Activated CD8-positive, alpha-beta memory T cell treated with anti-CD3 and anti-CD28 coated beads, Interleukin-2, amount 50 U/mL, for 1 hour (primary cell): ENCODE measurements around the gene NLRC5.
"Not testable (repeated sequence)": the region's sequence is repeated elsewhere in the genome, so short reads cannot be mapped to it uniquely, and the experiment has no call there.

ENCODE experiments used
- DNase-seq: peaks from one replicate; pipeline ENCODE4 v3.0.0-alpha.2; 2020; ENCODE audit errors: extremely low read depth

NLRC5 gene

GRCh38 chr16:56964243-56965148, 24.9 kb upstream of the NLRC5 start:
- peak; percentile 86 for DNase-seq

DNA sequence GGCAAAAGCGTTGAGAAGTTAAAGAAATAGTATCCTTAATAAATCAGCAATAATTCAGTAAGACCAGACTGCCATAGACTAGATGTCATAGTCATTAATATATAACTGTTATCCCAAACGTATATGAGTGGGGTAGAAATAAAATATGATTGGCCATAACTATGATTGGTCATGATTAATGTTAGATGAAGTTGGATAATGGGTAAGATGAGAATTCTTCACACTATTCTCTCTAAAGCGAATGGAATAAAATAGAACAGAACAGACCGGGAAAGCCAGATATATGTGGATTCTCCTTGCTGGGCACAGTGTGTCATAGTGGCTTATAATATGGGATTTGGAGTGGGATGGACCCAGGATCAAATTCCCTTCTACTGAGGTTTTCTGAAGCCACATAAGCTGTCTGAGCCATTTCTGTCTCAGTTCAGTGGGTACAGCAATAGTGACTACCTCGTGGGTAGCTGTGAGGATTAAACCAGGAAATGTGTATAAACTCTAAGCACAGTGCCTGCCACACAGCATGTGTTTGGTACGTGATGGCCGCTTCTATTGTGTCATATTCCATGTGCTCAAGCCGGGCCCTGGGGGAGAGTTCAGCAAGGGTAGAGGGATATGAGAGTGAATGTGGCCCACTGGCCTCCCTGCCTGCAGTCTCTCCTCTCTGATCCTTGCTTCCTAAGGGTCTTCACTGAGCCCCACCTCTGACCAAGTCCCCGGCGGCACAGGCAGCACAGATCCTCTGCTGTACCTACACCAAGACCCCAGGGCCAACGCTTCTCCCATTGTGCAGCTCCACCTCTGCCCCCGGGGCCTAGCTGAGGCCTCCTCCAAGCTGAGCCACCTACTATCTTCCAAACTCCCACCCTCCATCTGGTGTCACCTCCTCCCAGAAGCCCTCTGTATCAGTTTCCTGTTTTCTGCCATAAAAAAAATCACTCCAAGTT, 23.9 kb upstream of the NLRC5 start:
- no peak for DNase-seq

DNA sequence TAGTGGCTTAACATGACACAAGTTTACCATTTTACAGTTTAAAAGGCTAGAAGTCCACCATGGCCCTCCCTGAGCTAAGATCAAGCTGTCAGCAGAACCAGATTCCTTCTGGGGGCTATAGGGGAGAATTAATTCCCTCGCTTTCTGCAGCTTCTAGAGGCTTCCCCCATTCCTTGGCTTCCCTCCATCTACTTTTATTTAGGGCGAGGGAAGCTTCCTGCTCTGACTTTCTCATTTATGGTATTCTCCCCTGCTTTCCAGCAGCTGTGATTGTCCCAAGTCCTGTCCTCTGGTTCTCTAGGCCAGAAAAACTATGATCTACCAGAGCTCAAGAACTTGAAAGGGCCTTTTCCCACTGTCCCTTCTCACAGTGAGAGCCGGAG, 23.3 kb upstream of the NLRC5 start:
- DNase-seq = no peak

- no peak for DNase-seq
These were observed 21.6 kb upstream of the NLRC5 start for GRCh38 chr16:56967733-56968132.

DNA sequence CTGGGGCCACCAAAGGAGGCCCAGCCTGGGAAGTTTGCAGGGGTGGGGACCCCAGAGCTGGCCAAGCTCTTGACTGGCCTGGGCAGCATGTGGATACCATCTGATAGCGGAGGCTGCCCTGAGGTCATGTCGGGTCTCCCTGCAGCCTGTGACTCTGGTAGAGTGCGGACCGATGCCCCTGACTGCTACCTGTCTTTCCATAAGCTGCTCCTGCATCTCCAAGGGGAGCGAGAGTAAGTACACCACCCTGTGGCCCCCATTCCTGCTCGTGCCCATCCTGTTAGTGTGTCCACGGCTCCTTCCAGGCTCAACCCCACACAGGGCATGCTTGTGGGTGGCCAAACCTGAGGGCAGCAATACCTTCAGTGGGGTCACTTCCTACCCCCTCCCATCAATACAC, 19.6 kb upstream of the NLRC5 start:
- no peak for DNase-seq

DNA sequence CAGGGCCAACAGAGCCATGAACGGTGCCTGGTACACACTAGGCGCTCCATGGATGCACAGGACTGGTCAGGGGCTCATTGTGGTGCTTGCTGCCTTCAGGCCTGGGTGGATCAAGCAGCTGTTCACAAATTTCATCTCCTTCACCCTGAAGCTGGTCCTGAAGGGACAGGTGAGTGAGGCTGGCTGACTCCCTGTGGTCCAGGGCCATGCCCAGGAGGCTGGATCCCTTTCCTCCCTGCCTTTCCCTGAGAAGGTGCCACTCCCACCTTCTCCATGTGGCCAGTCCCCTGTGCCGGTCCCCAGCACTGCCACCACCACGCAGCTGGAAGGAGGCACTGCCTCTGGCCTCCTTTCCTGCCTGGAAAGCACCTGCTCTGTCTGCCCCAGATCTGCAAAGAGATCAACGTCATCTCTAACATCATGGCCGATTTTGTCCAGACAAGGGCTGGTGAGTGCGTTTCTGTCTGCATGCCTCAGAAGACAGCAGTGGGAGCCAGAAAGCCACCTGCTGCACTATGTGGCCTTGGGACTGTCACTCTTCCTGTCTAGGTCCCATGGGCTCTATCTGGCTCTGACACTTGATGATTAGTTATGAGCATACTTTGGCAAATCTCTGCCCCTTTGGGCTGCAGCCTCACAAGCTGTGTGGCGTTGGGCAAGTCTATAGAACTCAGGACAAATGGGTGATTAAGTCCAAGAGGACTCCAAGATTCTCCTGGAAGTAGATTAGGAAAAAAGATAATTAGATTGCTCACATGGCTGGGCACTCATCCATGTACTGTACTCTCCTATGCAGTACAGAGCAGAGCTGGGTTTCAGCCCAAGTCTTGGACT, 18.2 kb upstream of the NLRC5 start:
- DNase-seq = no peak

DNA sequence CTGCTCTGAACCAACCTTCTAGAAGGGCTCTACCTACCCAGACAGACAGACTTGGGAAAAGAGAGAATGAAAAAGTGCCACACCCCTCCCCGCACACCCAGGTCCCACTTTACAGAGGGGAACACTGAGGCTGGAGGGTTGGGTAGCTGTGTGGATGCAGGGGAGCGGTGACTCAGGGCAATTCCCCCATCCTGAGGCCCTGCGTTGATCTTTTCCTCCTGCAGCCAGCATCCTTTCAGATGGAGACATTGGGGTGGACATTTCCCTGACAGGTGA, 17.7 kb upstream of the NLRC5 start:
- DNase-seq = no peak

DNA sequence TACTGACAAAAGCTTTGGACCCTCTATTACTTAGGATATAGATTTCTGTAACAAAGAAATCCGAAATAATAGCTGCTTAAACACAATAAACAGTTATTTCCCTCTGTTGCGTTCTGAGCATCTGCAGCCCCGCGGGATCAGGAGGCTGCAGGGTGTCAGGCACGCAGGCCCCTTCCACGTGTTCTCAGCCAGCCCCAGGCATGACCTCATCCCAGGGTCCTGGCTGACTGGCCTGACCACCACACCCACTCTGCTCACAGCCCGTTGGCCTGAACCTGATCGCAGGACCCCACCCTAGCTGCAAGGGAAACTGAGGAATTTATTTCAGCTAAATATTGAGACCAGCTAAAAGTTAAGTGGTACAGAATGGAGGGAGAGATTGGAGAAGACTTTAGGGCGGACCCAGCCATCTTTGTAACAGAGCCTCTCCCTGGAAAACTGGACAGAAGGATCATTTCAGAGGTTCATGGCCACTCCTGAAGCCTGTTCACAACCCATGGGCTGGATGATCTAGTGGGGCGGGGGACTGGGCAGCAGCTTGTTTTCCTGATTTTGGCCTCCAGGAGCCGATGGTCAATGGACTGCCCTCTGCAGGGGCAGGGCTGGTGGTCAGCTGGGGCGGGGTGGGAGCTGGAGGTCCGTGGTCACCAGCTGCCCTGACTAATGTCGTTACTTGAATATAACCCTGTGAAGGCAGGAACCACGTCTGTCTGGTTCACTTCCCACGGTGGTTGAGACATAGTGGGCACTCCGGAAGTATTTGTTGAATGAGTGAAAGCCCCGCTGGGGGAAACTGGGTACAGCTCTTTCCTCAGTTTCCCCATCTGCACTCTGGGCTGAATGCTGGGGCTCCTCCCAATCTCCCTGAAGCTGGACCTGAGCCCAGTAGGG, 16.7 kb upstream of the NLRC5 start:
- no peak for DNase-seq

DNA sequence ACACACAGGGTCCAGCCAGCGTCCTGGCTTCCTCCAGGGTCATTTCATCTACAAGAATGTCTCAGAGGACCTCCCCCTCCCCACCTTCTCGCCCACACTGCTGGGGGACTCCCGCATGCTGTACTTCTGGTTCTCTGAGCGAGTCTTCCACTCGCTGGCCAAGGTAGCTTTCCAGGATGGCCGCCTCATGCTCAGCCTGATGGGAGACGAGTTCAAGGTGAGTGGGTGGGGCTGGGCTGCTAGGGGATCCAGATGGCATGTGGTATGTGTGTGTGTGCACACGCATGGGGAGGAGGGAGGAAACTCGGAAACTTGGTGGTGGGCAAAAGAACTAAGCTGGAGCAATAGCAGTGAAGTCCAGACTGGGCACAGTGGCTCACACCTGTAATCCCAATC, 16.1 kb upstream of the NLRC5 start:
- DNase-seq = no peak

GRCh38 chr16:56973899-56974298, 15.5 kb upstream of the NLRC5 start:
- not testable (repeated sequence) for DNase-seq

GRCh38 chr16:56974549-56975300, 14.6 kb upstream of the NLRC5 start:
- DNase-seq = no peak

DNA sequence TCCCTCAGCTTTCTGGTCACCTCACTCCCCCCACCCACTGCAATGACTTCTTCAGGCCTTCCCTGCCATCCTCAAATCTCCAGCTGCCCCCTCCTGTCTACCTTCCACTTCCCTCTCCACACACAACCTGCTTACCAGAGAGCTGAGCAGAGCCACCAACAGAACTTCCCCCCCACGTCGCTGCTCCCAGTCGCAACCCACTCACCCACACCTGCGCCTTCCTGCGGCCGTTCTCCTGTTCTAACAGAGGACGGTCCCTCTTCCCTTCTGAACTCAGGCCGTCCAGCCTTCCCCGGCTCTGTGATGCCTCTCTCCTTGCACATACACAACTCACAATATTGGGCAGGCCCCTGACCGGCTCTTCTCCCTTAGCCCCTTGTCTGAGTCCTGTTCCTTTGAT, 13.6 kb upstream of the NLRC5 start:
- DNase-seq = no peak

DNA sequence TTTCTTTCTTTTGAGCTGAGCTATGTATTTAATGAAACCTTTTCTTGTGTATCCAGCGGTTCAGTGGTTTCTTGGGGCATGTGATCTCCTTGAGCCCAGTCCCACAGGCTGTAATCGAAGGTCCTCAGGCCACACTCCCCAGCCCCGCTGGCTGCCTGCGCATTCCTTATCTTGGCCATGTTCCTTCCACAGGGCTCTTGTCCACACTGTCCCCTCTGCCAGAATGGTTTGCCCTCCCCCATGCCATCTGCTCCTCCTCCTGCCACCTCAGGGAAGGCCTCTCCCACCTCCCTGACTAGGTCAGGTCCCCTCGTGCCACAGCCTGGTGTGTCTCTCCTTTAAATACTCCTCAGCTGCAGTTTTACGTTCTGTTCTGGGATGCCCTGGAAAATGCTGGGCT, 12.1 kb upstream of the NLRC5 start:
- no peak for DNase-seq

GRCh38 chr16:56977823-56978430, 11.4 kb upstream of the NLRC5 start:
- no peak for DNase-seq

- no peak for DNase-seq
These were observed 9.2 kb upstream of the NLRC5 start for GRCh38 chr16:56980201-56980535.

DNA sequence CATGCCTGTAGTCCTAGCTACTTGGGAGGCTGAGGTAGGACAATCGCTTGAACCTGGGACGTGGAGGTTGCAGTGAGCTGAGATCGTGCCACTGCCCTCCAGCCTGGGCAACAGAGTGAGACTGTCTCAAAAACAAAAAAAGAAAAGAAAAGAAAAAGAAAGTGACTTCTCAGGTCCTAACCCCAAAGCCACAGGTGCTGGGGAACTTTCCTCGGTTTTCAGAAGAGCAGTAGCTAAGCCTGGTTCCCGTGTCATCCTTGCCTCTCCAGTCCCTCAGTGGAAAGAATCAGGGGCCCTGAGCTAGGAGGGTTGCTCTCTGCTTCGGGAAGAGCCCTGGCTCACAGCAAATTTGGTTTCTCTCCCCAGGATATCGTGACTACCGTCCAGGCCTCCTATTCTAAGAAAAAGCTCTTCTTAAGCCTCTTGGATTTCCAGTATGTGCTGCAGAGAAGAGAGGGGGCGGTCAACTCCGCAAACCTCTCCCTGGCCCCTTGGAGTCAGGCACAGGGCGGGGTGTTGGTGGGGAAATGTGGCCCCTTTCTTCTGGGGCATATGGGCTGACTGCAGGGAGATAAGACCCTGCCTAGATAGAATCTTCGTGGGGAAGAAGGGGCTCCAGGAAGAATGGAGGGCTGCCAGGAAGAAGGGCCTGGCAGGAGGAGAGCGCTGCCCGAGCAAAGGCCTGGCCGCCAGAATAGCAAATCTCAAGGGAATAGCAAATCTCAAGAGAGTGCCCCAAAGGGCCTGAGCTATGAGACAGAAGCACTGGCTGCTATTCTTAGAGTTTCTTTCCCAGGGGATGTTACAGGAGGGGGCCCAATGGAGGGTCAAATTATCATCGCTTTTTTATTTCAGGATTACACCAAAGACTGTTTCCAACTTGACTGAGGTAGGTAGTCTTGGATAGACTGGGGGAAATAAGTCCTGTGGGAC, 8.3 kb upstream of the NLRC5 start:
- no peak for DNase-seq

DNA sequence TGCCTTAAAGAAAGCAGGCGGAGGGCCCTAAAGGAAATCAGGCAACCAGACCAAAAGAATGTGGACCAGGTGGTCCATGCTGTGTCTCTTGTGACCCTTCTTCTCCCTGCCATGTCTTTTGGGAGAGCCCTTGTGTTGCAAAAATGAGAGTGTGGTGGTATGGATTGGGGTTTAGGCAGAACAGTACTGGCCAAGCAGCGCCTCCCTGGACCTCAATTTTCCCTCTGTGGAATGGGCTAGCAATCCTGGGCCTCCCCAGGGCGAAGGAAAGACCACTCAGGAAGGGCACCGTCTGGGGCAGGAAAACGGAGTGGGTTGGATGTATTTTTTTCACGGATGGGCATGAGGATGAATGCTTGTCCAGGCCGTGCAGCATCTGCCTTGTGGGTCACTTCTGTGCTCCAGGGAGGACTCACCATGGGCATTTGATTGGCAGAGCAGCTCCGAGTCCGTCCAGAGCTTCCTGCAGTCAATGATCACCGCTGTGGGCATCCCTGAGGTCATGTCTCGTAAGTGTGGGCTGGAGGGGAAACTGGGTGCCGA, 7.6 kb upstream of the NLRC5 start:
- no peak for DNase-seq

DNA sequence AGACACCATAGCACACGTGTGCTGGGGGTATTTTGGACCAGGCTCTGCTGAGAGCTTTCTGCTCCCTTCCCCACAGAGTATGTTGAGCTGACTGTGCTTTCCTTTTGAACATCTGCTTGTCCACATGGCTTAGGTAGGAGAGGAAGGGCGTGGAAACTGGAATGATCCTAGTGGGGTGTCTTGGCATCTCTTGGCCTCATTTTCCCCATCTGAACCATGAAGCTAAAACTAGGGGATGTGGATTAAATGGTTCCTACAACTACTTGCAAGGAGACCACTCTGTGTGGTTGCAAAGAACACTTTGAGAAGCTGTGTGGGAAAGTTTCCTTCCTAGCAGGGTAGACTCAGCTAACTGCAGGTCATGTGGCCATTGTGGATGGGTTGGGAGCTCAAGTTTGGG, 6.7 kb upstream of the NLRC5 start:
- DNase-seq = no peak
